GM23338 (cell line): Measurements from ENCODE around the gene SPOUT1. TPM values are rescaled to one million over a fixed set of nuclear protein-coding genes. Genes with fewer than 3 reads are reported as not detected.

ENCODE experiments used
- ATAC-seq: fragments of 200-7000 bp; cut with Tn5 transposase; 3 replicates; pipeline ENCODE4 v1.9.1; 2020
- DNase-seq: peaks from one replicate; pipeline ENCODE4 v3.0.0-alpha.2; 2015; ENCODE audit warnings: low spot score
- H2AFZ ChIP-seq: fragments of 200-600 bp; sonication (generic); 2 replicates; pipeline ENCODE4 v1.8.0; 2016; ENCODE audit warnings: antibody characterized with exemption, mild to moderate bottlenecking, moderate library complexity
- H3F3A ChIP-seq: fragments of 200-600 bp; sonication (generic); replicated peaks from 2 replicates; pipeline ENCODE4 v1.8.0; 2017; ENCODE audit warnings: antibody characterized with exemption, mixed run types, low read depth
- H3K27ac ChIP-seq: fragments of 200-600 bp; sonication (generic); 2 replicates; pipeline ENCODE4 v1.6.1; 2016; ENCODE audit warnings: low read depth
- H3K27me3 ChIP-seq: fragments of 200-600 bp; sonication (generic); 2 replicates; pipeline ENCODE4 v1.8.0; 2016; ENCODE audit warnings: mild to moderate bottlenecking, mixed run types, moderate library complexity; ENCODE audit not compliant: insufficient read depth
- H3K36me3 ChIP-seq: fragments of 200-600 bp; sonication (generic); 2 replicates; pipeline ENCODE4 v1.8.0; 2016; ENCODE audit warnings: mild to moderate bottlenecking; ENCODE audit not compliant: insufficient read depth
- H3K4me1 ChIP-seq: fragments of 200-600 bp; sonication (generic); 2 replicates; pipeline ENCODE4 v1.8.0; 2016; ENCODE audit warnings: mild to moderate bottlenecking, moderate library complexity; ENCODE audit not compliant: insufficient read depth
- H3K4me2 ChIP-seq: fragments of 200-600 bp; sonication (generic); 2 replicates; pipeline ENCODE4 v1.7.1; 2017; ENCODE audit warnings: mixed run types
- H3K4me3 ChIP-seq: fragments of 200-600 bp; sonication (generic); 2 replicates; pipeline ENCODE4 v1.6.1; 2016; ENCODE audit warnings: mixed run types
- H3K79me2 ChIP-seq: fragments of 200-600 bp; sonication (generic); replicated peaks from 2 replicates; pipeline ENCODE4 v1.8.0; 2017; ENCODE audit warnings: mild to moderate bottlenecking; ENCODE audit not compliant: insufficient read depth
- H3K9me2 ChIP-seq: fragments of 200-600 bp; sonication (generic); 2 replicates; pipeline ENCODE4 v1.8.0; 2017; ENCODE audit not compliant: insufficient read depth
- H4K20me1 ChIP-seq: fragments of 200-600 bp; sonication (generic); replicated peaks from 2 replicates; pipeline ENCODE4 v1.8.0; 2017; ENCODE audit warnings: mild to moderate bottlenecking; ENCODE audit not compliant: insufficient read depth
- H3K27ac Mint-ChIP-seq: 2 replicates; pipeline ENCODE4 v1.8.0; 2020; ENCODE audit warnings: inconsistent platforms, mild to moderate bottlenecking, moderate library complexity, mixed read lengths
- H3K27me3 Mint-ChIP-seq: 3 replicates; pipeline ENCODE4 v1.8.0; 2022; ENCODE audit warnings: low read depth, mild to moderate bottlenecking, moderate library complexity, mixed read lengths, inconsistent platforms; ENCODE audit not compliant: insufficient read depth, poor library complexity
- H3K36me3 Mint-ChIP-seq: 3 replicates; pipeline ENCODE4 v1.8.0; 2021; ENCODE audit warnings: low read depth, mild to moderate bottlenecking, inconsistent platforms, moderate library complexity, mixed read lengths
- H3K4me1 Mint-ChIP-seq: 3 replicates; pipeline ENCODE4 v1.8.0; 2020; ENCODE audit warnings: mild to moderate bottlenecking, inconsistent platforms, mixed read lengths
- H3K4me3 Mint-ChIP-seq: 3 replicates; pipeline ENCODE4 v1.8.0; 2021; ENCODE audit warnings: moderate library complexity, mild to moderate bottlenecking, inconsistent platforms, mixed read lengths
- H3K9me3 Mint-ChIP-seq: 3 replicates; pipeline ENCODE4 v1.8.0; 2020; ENCODE audit warnings: moderate library complexity, mild to moderate bottlenecking, inconsistent platforms, mixed read lengths
- CREB1 ChIP-seq: fragments of 250-450 bp; sonication (Bioruptor Pico); IDR thresholded peaks from 2 replicates; pipeline ENCODE4 v1.5.0; 2020; ENCODE audit warnings: low read depth, mild to moderate bottlenecking, moderate library complexity
- CTCF ChIP-seq, 2 experiments: fragments of 200-600 bp in 1 of 2; sonication (generic) in 1 of 2; conservative IDR thresholded peaks; 2 replicates each; pipeline versions ENCODE4 v1.5.1 to v1.6.1; 2016 to 2017; ENCODE audit warnings: antibody characterized with exemption in 2 of 2, low read depth in 2 of 2, mild to moderate bottlenecking in 2 of 2, moderate library complexity in 1 of 2
- ETS1 ChIP-seq: IDR thresholded peaks from 2 replicates; pipeline ENCODE4 v1.6.1; 2016; ENCODE audit warnings: antibody characterized with exemption
- EZH2 ChIP-seq: fragments of 200-600 bp; sonication (generic); IDR thresholded peaks from one replicate; pipeline ENCODE4 v1.8.0; 2017; ENCODE audit warnings: antibody characterized with exemption, mild to moderate bottlenecking, low read depth; ENCODE audit not compliant: unreplicated experiment
- EZH2phosphoT487 ChIP-seq: fragments of 200-600 bp; sonication (generic); IDR thresholded peaks from one replicate; pipeline ENCODE4 v1.8.1; 2018; ENCODE audit warnings: antibody characterized with exemption; ENCODE audit not compliant: unreplicated experiment
- JUNB ChIP-seq: IDR thresholded peaks from one replicate; pipeline ENCODE4 v1.6.1; 2016; ENCODE audit warnings: antibody characterized with exemption; ENCODE audit not compliant: unreplicated experiment
- NANOG ChIP-seq: IDR thresholded peaks from 2 replicates; pipeline ENCODE4 v1.6.1; 2016; ENCODE audit warnings: antibody characterized with exemption, borderline replicate concordance
- POLR2AphosphoS5 ChIP-seq: IDR thresholded peaks from 2 replicates; pipeline ENCODE4 v1.6.1; 2016; ENCODE audit warnings: antibody characterized with exemption, low read depth
- REST ChIP-seq: IDR thresholded peaks from one replicate; pipeline ENCODE4 v1.6.1; 2018; ENCODE audit warnings: antibody characterized with exemption; ENCODE audit not compliant: unreplicated experiment
- STAT1 ChIP-seq: IDR thresholded peaks from one replicate; pipeline ENCODE4 v1.6.1; 2016; ENCODE audit warnings: antibody characterized with exemption; ENCODE audit not compliant: unreplicated experiment
- ZNF114 ChIP-seq: fragments of 250-450 bp; sonication (Bioruptor Pico); IDR thresholded peaks from 2 replicates; pipeline ENCODE4 v1.5.0; 2020; ENCODE audit warnings: mild to moderate bottlenecking, moderate library complexity
- ZNF331 ChIP-seq: fragments of 250-450 bp; sonication (Bioruptor Pico); IDR thresholded peaks from 2 replicates; pipeline ENCODE4 v1.5.0; 2020; ENCODE audit warnings: low read depth, mild to moderate bottlenecking, moderate library complexity
- ZNF462 ChIP-seq: fragments of 250-450 bp; sonication (Bioruptor Pico); IDR thresholded peaks from 2 replicates; pipeline ENCODE4 v1.5.0; 2020; ENCODE audit warnings: mild to moderate bottlenecking, moderate library complexity
- polyA plus RNA-seq: library from polyadenylated mRNA; unstranded; fragments of >200 nt; fragmentation: Nextera tagmentation; extraction: Ambion mirVana; gene quantifications from 2 replicates; pipeline ENCODE4 v1.2.1, GENCODE V29; 2016
- total RNA-seq: library from RNA; depleted of rRNA; stranded (reverse); fragments of >200 nt; shearing (Covaris generic); gene quantifications from 2 replicates; pipeline ENCODE4 v1.2.3, GENCODE V29; 2014

Gene SPOUT1
- total and polyA plus RNA-seq, 2 experiments from 2014 or later = 28.5 to 50.9 TPM

GRCh38 chr9:128847803-128848202 lies 18.2 kb upstream of the SPOUT1 start:
- no peak overlapping the region for H3K27ac ChIP-seq
- H3K4me3 ChIP-seq = no peak overlapping the region
- Mint-ChIP-seq H3K9me3 (peaks cover 28% of the 10 kb centered on the region), H3K36me3 (peaks cover 36% of the 10 kb centered on the region), H3K4me1 (no peaks in the 10 kb centered on the region; the same call in 2 of the 3 replicates), H3K4me3 (no peak overlapping the region), H3K27me3 (peaks cover 2% of the 10 kb centered on the region), H3K27ac (no peak overlapping the region)
- H3K79me2 ChIP-seq = no peaks in the 10 kb centered on the region
- DNase-seq (no peak), ATAC-seq (no peak)
- H3K4me2 ChIP-seq = no peak overlapping the region
- H3K36me3 ChIP-seq = no peaks in the 10 kb centered on the region
- H3K4me1 ChIP-seq = no peaks in the 10 kb centered on the region
- H3F3A ChIP-seq = 0 out of 2 replicates have a peak, but pooled peaks cover 4% of the 10 kb centered on the region
- no peaks in the 10 kb centered on the region for H3K9me2 ChIP-seq
- H3K27me3 ChIP-seq = no peaks in the 10 kb centered on the region
- peaks cover 3% of the 10 kb centered on the region for H4K20me1 ChIP-seq
- TF ChIP-seq ZNF462 (CRISPR knock-in tag) (no peak), EZH2 (no peak), JUNB (no peak), ETS1 (no peak), POLR2AphosphoS5 (no peak), STAT1 (no peak), ZNF331 (CRISPR knock-in tag) (no peak), NANOG (no peak), ZNF114 (CRISPR knock-in tag) (no peak), EZH2phosphoT487 (no peak), CREB1 (CRISPR knock-in tag) (no peak), REST (no peak), CTCF (conservative IDR thresholded peaks at IDR 0.05; ENCODE audit: low read depth in 2 of 2) (no peak)
- H2AFZ ChIP-seq = no peak overlapping the region
